Heart right ventricle (tissue), 16 donors: ENCODE measurements around the gene DENND1A. TPM values are rescaled to one million over a fixed set of nuclear protein-coding genes. Genes with fewer than 3 reads are reported as not detected.

Experiments
- ATAC-seq, 8 donors: fragments of 200-7000 bp; cut with Tn5 transposase; one replicate each; pipeline ENCODE4 v1.9.1; 2020; ENCODE audit warnings: mild to moderate bottlenecking in 8 of 8, moderate library complexity in 8 of 8, moderate number of reproducible peaks in 1 of 8
- DNase-seq, 2 donors: peaks; one replicate each; pipeline ENCODE4 v3.0.0-alpha.2; 2020
- H3K27ac ChIP-seq, 10 donors: fragments of 200-600 bp; sonication (generic) in 2 of 10; one replicate each; pipeline versions ENCODE4 v1.5.0 to v1.8.0; 2020 to 2022; ENCODE audit warnings: mild to moderate bottlenecking in 3 of 10
- H3K27me3 ChIP-seq, 7 donors: fragments of 200-600 bp; one replicate each; pipeline ENCODE4 v1.8.0; 2021 to 2022; ENCODE audit warnings: mild to moderate bottlenecking in 2 of 7
- H3K36me3 ChIP-seq, 9 donors: fragments of 200-600 bp; sonication (generic) in 1 of 9; one replicate each; pipeline versions ENCODE4 v1.5.0 to v1.8.0; 2020 to 2022; ENCODE audit warnings: mild to moderate bottlenecking in 2 of 9
- H3K4me1 ChIP-seq, 9 donors: fragments of 200-600 bp; sonication (generic) in 1 of 9; one replicate each; pipeline versions ENCODE4 v1.5.0 to v1.8.0; 2020 to 2022; ENCODE audit warnings: mild to moderate bottlenecking in 4 of 9
- H3K4me3 ChIP-seq, 10 donors: fragments of 200-600 bp; sonication (generic) in 2 of 10; one replicate each; pipeline versions ENCODE4 v1.5.0 to v1.8.0; 2020 to 2022; ENCODE audit warnings: mild to moderate bottlenecking in 7 of 10, moderate library complexity in 2 of 10
- H3K9me3 ChIP-seq, 11 donors: fragments of 200-600 bp in 10 of 11; sonication (generic) in 2 of 11; one replicate each; pipeline versions ENCODE4 v1.5.0 to v1.8.0; 2013 to 2022; ENCODE audit warnings: mild to moderate bottlenecking in 2 of 11, control low read depth in 1 of 11, moderate library complexity in 1 of 11
- WGBS, 2 donors: extraction: QIAGEN DNeasy Blood & Tissue Kit; methylation state at CpG; one replicate each; pipeline ENCODE4 v1.1.7; 2013; ENCODE audit warnings: inconsistent platforms in 1 of 2; 5-methylcytosine and 5-hydroxymethylcytosine counted together
- intact Hi-C, 10 donors: fragments of 100-400 bp; cut with DNase I; formaldehyde crosslinking; loops; one replicate each; pipeline versions ENCODE4 v1.11.1 to v1.14.2; 2022
- polyA plus RNA-seq, 2 donors: library from polyadenylated mRNA; stranded (reverse); fragments of 200-250 nt; gene quantifications; one replicate each; pipeline ENCODE4 v1.2.3, GENCODE V29; 2013
- total RNA-seq, 10 donors: library from RNA; stranded (reverse); fragmentation: NEBNext Ultra II Directional in 3 of 10; extraction: Animal tissue kit (Norgen Biotek cat#: 25700) in 3 of 10; gene quantifications; one replicate each; pipeline versions ENCODE4 v1.2.1 to v1.2.4, GENCODE V29; 2021 to 2023
- TF ChIP-seq, protein P1 (sequence below), 9 donors: fragments of 200-600 bp; sonication (generic) in 2 of 9; IDR thresholded peaks; one replicate each; pipeline versions ENCODE4 v1.5.0 to v1.8.0; 2021 to 2022; ENCODE audit warnings: antibody characterized with exemption in 9 of 9, mild to moderate bottlenecking in 5 of 9, moderate library complexity in 1 of 9
- donor health status: Arrhythmogenic right ventricular cardiomyopathy.
- donor health status: ischemic (EF 13 %, LVEDD 7.1; RV severe dilation, severe dysfunction).
- donor health status: healthy with polysubstance abuse.
- donor health status: DM: no; HTN: yes; CAD: no.
- donor health status: DM: no; HTN: no; CAD: no.
- donor health status: ischemic (EF 25% LVEDD 6.9; RV normal size, moderate dysfunction).
- donor health status: ischemic (EF 25% LVEDD 5.7; RV mildly dilated, moderate dysfunction).
- donor health status: healthy.
- donor health status: DM: yes; HTN: yes; CAD: no.
- donor health status: Ischemic cardiomyopathy.
- donor health status: ischemic (EF 35%, LVEDD 5.7; RV mildly dilated, moderate dysfunction).
- donor health status: nonischemic (EF 11% LVEDD 7.7; RV severe dilation, severe dysfunction).
- donor health status: DM: yes; HTN: yes; CAD: no.
- donor health status: PGD.
- donor health status: ischemic (EF 29% LVEDD 5.4; RV normal size, mild dysfunction).
- donor health status: nonischemic (EF 23%, LVEDD 6.1; RV moderate dilation, normal function).

DENND1A gene
- total and polyA plus RNA-seq, 12 donors, result 7.3 to 19.6 (median 12.2) TPM

DNA sequence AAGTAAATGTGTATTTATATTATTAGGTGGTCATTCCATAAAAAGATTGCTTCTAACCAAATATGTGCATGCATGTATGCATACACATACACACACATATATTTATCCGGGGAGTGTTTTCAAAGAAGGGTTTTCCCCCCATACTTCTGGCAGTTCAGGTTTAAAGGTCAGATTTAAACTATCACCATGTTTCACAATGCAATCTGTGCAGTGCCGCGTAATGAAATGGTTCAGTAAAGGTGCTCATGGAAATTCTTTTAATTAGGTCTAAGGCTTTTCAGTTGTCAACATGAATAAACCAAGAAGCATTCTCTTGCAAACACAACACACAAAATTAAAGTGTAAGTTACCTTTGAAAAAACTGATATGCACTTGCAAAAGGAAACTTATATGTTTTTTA lies 362.9 kb downstream of the DENND1A start:
- TF ChIP-seq, protein P1, sequence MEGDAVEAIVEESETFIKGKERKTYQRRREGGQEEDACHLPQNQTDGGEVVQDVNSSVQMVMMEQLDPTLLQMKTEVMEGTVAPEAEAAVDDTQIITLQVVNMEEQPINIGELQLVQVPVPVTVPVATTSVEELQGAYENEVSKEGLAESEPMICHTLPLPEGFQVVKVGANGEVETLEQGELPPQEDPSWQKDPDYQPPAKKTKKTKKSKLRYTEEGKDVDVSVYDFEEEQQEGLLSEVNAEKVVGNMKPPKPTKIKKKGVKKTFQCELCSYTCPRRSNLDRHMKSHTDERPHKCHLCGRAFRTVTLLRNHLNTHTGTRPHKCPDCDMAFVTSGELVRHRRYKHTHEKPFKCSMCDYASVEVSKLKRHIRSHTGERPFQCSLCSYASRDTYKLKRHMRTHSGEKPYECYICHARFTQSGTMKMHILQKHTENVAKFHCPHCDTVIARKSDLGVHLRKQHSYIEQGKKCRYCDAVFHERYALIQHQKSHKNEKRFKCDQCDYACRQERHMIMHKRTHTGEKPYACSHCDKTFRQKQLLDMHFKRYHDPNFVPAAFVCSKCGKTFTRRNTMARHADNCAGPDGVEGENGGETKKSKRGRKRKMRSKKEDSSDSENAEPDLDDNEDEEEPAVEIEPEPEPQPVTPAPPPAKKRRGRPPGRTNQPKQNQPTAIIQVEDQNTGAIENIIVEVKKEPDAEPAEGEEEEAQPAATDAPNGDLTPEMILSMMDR (IDR thresholded peaks at IDR 0.05), result no peak
- 96 to 99% methylated on average over 3 of the region's 3 CpGs for WGBS, 2 donors
- intact Hi-C loops, result no loop called here
- Histone ChIP-seq H3K9me3 (no peaks in the 10 kb centered on the region), H3K4me1 (peaks cover 0 to 22% (median 17%) of the 10 kb centered on the region in 9 donors), H3K27me3 (no peaks in the 10 kb centered on the region), H3K36me3 (no peaks in the 10 kb centered on the region), H3K27ac (no peak overlapping the region), H3K4me3 (no peak overlapping the region)
- ATAC-seq (no peak), DNase-seq (no peak)

DNA sequence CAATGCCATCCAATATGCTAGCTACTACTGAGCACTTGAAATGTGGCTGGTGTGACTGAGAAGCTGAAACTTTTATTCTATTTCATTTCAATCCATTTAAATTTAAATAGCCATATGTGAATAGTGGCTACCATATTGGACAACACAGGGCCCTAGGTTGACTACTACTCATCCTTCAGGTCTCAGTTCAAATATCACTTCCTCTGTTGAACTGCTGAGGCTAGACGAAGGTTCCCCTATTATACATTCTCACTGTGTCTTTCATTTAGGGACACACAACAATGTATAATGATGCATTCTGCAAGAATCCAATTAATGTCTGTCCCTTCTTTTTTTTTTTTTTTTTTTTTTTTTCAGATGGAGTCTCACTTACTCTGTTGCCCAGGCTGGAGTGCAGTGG lies 365.3 kb downstream of the DENND1A start:
- Histone ChIP-seq H3K36me3 (no peaks in the 10 kb centered on the region), H3K27me3 (no peaks in the 10 kb centered on the region), H3K4me1 (peaks cover 0 to 22% (median 17%) of the 10 kb centered on the region in 9 donors), H3K9me3 (no peaks in the 10 kb centered on the region), H3K27ac (no peak overlapping the region), H3K4me3 (no peak overlapping the region)
- no peak for DNase-seq
- WGBS, 2 donors, result 96 to 97% methylated on average over 1 of the region's 1 CpG
- TF ChIP-seq, protein P1 (IDR thresholded peaks at IDR 0.05), result no peak
- intact Hi-C loops, result no loop called here
- no peak for ATAC-seq

DNA sequence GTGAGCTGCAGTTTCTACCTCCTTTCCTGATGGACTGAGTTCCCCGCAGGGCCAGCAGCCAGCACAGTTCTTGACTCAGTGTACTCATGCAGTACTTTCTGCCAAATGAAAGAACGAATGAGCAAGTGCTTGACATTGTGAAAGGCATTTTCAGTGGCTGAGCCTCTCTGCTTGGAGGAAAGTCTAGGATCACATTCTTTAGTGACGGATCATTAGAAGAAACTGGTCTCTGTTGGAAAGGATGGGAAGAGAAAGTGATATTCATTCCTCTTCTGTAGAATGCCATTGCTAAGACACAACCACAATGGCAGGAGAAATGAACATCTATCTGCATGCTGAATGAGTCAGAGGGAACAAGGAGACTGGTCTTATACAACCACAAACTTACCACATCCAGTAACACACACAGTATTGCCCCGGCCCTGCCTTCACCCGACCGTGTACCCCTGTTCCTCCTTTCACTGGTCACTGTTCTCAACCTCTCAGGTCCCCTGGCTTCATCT lies 367.0 kb downstream of the DENND1A start:
- TF ChIP-seq, protein P1 (IDR thresholded peaks at IDR 0.05), result no peak
- H3K36me3 ChIP-seq, result peaks cover 0 to 3% (median 0%) of the 10 kb centered on the region in 9 donors
- peak in 1 of 8 donors; percentile 41 for ATAC-seq
- intact Hi-C loops, result no loop called here
- WGBS, 2 donors, result 79 to 88% methylated on average over 6 of the region's 6 CpGs
- no peak for DNase-seq
- H3K9me3 ChIP-seq, result no peaks in the 10 kb centered on the region
- no peak overlapping the region for H3K4me3 ChIP-seq
- peaks cover 0 to 14% (median 0%) of the 10 kb centered on the region in 9 donors for H3K4me1 ChIP-seq
- peak overlapping the region in 1 of 10 donors; percentile 22 for H3K27ac ChIP-seq
- H3K27me3 ChIP-seq, result no peaks in the 10 kb centered on the region

DNA sequence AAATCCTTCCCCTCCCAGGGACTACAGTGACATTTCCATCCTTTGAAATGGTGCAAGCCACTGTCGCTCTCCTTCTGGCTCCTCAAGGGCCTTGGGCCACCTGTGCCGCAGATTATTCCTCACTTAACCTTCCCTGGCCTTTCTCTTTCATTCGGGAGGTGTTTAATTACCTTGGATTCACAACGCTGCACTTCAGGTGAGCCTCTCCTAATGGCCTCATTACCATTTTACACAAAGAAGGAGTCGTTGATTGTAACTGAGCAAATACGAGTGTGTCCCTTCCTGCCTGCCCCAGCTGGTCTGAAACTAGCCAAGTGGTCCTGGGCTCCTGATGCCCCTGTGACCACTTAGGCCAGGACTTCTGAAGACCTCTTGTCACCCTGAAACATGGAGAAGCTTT lies 368.9 kb downstream of the DENND1A start:
- Histone ChIP-seq H3K27ac (no peak overlapping the region), H3K36me3 (peaks cover 0 to 19% (median 5%) of the 10 kb centered on the region in 9 donors), H3K4me1 (peaks cover 0 to 14% (median 0%) of the 10 kb centered on the region in 9 donors), H3K27me3 (no peaks in the 10 kb centered on the region), H3K9me3 (no peaks in the 10 kb centered on the region), H3K4me3 (no peak overlapping the region)
- TF ChIP-seq, protein P1 (IDR thresholded peaks at IDR 0.05), result no peak
- WGBS, 2 donors, result 90 to 94% methylated on average over 6 of the region's 6 CpGs
- DNase-seq (no peak), ATAC-seq (no peak)
- intact Hi-C loops, result no loop called here
